H1 (cell line): Measurements from ENCODE around the gene PIGL.

Experiments
- BACH1 ChIP-seq: IDR thresholded peaks from 2 replicates; pipeline ENCODE4 v1.6.1; 2012; ENCODE audit warnings: low read length, improper control_type of control experiment
- EGR1 ChIP-seq: IDR thresholded peaks from 2 replicates; pipeline ENCODE4 v1.6.1; 2011; ENCODE audit warnings: low read depth, low read length, borderline replicate concordance
- EZH2 ChIP-seq: fragments of 200-600 bp; sonication (generic); IDR thresholded peaks from 2 replicates; pipeline ENCODE4 v1.7.1; 2012; ENCODE audit warnings: low read depth, mild to moderate bottlenecking, moderate library complexity, low read length, inconsistent platforms; ENCODE audit not compliant: severe bottlenecking
- KDM5A ChIP-seq: fragments of 200-600 bp; IDR thresholded peaks from 2 replicates; pipeline ENCODE4 v1.7.1; 2012; ENCODE audit warnings: mild to moderate bottlenecking, low read length, inconsistent platforms, mixed read lengths
- NRF1 ChIP-seq: IDR thresholded peaks from 2 replicates; pipeline ENCODE4 v1.6.1; 2011; ENCODE audit warnings: mild to moderate bottlenecking, low read depth, low read length, improper control_type of control experiment
- POLR2AphosphoS5 ChIP-seq: IDR thresholded peaks from 2 replicates; pipeline ENCODE4 v1.6.1; 2011; ENCODE audit warnings: low read depth, low read length
- TAF1 ChIP-seq: IDR thresholded peaks from 2 replicates; pipeline ENCODE4 v1.6.1; 2011; ENCODE audit warnings: mild to moderate bottlenecking, low read depth, low read length
- TEAD4 ChIP-seq: IDR thresholded peaks from 2 replicates; pipeline ENCODE4 v1.6.1; 2012; ENCODE audit warnings: low read depth, low read length, inconsistent platforms, mixed read lengths
- YY1 ChIP-seq: IDR thresholded peaks from 2 replicates; pipeline ENCODE4 v1.6.1; 2011; ENCODE audit warnings: low read depth, mild to moderate bottlenecking, low read length
- TF ChIP-seq, protein P1 (sequence below), 3 experiments: IDR thresholded peaks; 1 replicate in 2 of 3; 2 replicates in 1 of 3; pipeline versions ENCODE4 v1.5.1 to v1.6.1; 2011; ENCODE audit warnings: low read length in 3 of 3, mild to moderate bottlenecking in 3 of 3, inconsistent platforms in 2 of 3, low read depth in 1 of 3, moderate library complexity in 1 of 3; ENCODE audit not compliant: insufficient read depth in 1 of 3; ENCODE audit errors: control extremely low read depth in 1 of 3
- TF ChIP-seq, protein P2 (sequence below): fragments of 300-600 bp; sonication (generic); IDR thresholded peaks from 2 replicates; pipeline ENCODE4 v1.7.1; 2012; ENCODE audit warnings: low read length, moderate library complexity, mild to moderate bottlenecking, inconsistent platforms; ENCODE audit not compliant: insufficient replicate concordance

DNA sequence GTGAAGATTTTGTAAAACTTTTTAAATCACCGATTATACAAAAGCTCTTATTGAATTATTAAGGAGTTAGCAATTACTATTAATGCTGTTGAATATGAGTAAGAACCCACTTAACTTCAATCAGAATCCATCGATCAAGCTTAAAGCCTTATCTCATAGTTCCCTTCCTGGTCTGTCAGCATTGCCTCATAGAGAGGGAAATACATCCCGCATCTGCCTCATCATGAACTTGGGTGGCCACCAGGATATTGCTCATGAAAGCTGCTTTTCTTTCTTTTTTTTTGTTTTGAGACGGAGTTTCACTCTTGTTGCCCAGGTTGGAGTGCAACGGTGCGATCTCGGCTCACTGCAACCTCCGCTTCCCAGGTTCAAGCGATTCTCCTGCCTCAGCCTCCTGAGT is 66.7 kb downstream of the PIGL start:
- TF ChIP-seq, protein P1, sequence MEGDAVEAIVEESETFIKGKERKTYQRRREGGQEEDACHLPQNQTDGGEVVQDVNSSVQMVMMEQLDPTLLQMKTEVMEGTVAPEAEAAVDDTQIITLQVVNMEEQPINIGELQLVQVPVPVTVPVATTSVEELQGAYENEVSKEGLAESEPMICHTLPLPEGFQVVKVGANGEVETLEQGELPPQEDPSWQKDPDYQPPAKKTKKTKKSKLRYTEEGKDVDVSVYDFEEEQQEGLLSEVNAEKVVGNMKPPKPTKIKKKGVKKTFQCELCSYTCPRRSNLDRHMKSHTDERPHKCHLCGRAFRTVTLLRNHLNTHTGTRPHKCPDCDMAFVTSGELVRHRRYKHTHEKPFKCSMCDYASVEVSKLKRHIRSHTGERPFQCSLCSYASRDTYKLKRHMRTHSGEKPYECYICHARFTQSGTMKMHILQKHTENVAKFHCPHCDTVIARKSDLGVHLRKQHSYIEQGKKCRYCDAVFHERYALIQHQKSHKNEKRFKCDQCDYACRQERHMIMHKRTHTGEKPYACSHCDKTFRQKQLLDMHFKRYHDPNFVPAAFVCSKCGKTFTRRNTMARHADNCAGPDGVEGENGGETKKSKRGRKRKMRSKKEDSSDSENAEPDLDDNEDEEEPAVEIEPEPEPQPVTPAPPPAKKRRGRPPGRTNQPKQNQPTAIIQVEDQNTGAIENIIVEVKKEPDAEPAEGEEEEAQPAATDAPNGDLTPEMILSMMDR (IDR thresholded peaks at IDR 0.05; ENCODE audit: control extremely low read depth in 1 of 3, insufficient read depth in 1 of 3, low read depth in 1 of 3, low read length in 3 of 3): no peak
- TF ChIP-seq POLR2AphosphoS5: no peak
- TF ChIP-seq EGR1: no peak
- TF ChIP-seq NRF1: no peak
- no peak for TF ChIP-seq BACH1
- TF ChIP-seq YY1: no peak
- TF ChIP-seq EZH2: no peak
- TF ChIP-seq TEAD4: no peak
- no peak for TF ChIP-seq KDM5A
- TF ChIP-seq, protein P2, sequence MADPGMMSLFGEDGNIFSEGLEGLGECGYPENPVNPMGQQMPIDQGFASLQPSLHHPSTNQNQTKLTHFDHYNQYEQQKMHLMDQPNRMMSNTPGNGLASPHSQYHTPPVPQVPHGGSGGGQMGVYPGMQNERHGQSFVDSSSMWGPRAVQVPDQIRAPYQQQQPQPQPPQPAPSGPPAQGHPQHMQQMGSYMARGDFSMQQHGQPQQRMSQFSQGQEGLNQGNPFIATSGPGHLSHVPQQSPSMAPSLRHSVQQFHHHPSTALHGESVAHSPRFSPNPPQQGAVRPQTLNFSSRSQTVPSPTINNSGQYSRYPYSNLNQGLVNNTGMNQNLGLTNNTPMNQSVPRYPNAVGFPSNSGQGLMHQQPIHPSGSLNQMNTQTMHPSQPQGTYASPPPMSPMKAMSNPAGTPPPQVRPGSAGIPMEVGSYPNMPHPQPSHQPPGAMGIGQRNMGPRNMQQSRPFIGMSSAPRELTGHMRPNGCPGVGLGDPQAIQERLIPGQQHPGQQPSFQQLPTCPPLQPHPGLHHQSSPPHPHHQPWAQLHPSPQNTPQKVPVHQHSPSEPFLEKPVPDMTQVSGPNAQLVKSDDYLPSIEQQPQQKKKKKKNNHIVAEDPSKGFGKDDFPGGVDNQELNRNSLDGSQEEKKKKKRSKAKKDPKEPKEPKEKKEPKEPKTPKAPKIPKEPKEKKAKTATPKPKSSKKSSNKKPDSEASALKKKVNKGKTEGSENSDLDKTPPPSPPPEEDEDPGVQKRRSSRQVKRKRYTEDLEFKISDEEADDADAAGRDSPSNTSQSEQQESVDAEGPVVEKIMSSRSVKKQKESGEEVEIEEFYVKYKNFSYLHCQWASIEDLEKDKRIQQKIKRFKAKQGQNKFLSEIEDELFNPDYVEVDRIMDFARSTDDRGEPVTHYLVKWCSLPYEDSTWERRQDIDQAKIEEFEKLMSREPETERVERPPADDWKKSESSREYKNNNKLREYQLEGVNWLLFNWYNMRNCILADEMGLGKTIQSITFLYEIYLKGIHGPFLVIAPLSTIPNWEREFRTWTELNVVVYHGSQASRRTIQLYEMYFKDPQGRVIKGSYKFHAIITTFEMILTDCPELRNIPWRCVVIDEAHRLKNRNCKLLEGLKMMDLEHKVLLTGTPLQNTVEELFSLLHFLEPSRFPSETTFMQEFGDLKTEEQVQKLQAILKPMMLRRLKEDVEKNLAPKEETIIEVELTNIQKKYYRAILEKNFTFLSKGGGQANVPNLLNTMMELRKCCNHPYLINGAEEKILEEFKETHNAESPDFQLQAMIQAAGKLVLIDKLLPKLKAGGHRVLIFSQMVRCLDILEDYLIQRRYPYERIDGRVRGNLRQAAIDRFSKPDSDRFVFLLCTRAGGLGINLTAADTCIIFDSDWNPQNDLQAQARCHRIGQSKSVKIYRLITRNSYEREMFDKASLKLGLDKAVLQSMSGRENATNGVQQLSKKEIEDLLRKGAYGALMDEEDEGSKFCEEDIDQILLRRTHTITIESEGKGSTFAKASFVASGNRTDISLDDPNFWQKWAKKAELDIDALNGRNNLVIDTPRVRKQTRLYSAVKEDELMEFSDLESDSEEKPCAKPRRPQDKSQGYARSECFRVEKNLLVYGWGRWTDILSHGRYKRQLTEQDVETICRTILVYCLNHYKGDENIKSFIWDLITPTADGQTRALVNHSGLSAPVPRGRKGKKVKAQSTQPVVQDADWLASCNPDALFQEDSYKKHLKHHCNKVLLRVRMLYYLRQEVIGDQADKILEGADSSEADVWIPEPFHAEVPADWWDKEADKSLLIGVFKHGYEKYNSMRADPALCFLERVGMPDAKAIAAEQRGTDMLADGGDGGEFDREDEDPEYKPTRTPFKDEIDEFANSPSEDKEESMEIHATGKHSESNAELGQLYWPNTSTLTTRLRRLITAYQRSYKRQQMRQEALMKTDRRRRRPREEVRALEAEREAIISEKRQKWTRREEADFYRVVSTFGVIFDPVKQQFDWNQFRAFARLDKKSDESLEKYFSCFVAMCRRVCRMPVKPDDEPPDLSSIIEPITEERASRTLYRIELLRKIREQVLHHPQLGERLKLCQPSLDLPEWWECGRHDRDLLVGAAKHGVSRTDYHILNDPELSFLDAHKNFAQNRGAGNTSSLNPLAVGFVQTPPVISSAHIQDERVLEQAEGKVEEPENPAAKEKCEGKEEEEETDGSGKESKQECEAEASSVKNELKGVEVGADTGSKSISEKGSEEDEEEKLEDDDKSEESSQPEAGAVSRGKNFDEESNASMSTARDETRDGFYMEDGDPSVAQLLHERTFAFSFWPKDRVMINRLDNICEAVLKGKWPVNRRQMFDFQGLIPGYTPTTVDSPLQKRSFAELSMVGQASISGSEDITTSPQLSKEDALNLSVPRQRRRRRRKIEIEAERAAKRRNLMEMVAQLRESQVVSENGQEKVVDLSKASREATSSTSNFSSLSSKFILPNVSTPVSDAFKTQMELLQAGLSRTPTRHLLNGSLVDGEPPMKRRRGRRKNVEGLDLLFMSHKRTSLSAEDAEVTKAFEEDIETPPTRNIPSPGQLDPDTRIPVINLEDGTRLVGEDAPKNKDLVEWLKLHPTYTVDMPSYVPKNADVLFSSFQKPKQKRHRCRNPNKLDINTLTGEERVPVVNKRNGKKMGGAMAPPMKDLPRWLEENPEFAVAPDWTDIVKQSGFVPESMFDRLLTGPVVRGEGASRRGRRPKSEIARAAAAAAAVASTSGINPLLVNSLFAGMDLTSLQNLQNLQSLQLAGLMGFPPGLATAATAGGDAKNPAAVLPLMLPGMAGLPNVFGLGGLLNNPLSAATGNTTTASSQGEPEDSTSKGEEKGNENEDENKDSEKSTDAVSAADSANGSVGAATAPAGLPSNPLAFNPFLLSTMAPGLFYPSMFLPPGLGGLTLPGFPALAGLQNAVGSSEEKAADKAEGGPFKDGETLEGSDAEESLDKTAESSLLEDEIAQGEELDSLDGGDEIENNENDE: no peak
- no peak for TF ChIP-seq TAF1
